Suppressor macrophage (primary cell): Measurements from ENCODE around the gene MRPS27.
A peak's percentile ranks its signal among the peaks of the same experiment; 100 is the strongest.

Experiments used
- DNase-seq, 4 experiments: peaks; one replicate each; pipeline ENCODE4 v3.0.0-alpha.2; 2020 to 2022

MRPS27 gene

DNA sequence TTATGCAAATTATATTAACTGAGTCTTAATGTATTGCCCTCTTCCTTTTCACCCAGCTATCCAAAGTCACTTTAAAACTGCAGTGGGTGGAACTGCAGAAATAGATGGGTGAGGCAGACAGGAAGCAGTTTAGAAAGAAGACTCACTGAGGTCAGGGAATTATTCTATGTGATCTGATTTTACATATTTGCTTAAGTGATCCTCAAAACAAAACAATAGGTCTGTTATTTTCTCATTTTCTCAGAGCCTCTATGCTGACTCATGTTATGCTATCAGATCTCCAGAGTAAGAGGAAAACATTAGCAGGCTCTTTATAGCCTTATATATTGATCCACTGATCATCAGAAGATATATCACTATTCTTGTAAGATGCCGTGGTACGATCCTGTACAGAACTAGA lies 63.5 kb downstream of the MRPS27 start:
- no peak for DNase-seq

DNA sequence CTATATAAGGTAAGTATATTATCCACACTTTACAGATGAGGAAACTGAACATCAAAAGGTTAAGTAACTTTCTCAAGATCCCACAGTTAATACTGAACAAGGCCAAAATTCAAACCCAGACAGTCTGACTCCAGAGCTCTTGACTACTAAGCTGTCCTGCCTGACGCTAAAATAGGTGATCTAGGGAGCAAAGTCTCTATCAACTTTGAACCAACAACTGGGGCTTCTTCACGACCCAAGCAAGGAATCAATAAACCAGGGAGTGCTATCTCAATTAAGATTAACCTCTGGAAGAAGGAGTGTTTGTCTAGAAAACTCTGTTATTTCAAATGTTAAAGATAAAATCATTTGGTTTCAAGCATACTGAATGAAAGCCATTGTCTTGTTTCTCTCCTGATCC lies 64.4 kb downstream of the MRPS27 start:
- DNase-seq = no peak

DNA sequence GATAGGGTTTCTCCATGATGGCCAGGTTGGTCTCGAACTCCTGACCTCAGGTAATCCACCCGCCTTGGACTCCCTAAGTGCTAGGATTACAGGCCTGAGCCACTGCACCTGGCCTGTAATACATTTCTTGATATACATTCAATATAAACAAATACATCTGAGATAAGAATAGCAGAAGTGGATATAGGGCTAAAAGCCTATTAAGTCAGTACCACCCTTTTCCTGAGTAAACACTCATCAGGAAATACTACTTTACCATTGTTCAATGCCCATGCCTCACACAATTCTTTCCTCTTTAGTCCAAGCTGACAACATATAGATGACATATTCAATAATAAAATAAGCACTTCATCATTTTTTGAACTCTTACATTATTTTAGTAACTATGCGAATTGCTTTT lies 64.8 kb downstream of the MRPS27 start:
- DNase-seq = no peak

DNA sequence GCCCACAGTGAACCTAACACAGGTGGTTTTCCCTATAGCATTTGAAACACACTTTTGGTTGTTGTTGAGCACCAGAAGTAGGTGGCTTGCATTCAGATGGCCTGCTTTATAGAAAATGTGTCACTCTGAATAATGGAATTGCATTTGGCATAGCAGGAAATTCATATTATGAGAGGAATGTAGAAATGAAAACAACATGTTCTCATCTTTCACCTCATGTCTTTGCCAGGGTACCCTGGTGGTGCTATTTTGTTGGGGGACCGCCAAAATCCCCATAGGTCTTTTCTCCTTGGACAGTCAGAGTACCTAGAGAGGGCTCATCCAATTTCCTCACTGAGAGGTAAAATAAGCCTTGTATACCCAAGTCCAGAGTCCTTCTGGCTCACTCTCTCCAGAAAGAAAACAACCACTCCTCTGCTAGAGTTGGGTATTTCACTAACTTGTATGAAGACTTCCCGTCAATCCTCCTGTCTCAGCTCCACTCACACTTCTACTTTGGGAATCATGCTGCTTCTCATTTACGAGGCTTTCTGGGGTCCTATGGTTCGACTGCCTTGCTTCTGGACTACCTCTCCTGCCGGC lies 67.4 kb downstream of the MRPS27 start:
- no peak for DNase-seq

DNA sequence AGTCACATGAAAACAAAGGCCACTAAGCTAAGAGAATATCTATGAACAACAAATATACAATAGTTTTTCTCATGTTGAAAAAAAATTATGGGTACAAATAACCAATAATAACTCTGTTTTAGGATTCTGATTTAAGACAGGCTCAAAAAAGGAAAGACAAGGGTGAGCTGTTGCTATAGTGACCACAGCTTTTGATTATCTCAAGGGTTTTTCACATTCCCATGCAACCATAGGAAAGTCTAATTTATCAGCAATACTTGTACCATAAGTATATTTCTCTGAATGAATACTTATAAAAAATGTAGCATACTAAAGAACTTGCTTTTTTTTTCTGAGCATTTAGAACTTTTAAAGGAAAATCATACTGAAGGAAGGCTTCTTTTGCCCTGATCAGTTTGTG lies 68.0 kb downstream of the MRPS27 start:
- DNase-seq = no peak

DNA sequence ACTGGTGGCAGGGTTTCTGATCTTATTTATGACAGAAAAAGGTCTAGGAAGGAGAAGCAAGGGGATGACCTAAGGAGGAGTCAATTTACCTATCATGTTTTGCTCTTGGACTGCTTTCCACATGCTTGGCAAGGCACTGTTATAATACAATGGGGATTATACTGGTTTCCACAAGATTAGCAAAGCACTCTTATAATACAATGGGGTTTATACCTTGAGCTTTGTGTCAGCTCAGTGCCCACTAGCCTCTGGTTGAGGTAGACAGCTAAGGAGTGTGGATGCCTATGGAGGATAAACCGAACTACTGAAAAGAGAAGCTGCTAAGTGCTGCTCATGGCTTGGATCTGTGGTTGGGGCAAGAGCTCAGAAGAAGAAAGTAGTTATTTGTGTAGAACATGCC lies 68.7 kb downstream of the MRPS27 start:
- DNase-seq = no peak

DNA sequence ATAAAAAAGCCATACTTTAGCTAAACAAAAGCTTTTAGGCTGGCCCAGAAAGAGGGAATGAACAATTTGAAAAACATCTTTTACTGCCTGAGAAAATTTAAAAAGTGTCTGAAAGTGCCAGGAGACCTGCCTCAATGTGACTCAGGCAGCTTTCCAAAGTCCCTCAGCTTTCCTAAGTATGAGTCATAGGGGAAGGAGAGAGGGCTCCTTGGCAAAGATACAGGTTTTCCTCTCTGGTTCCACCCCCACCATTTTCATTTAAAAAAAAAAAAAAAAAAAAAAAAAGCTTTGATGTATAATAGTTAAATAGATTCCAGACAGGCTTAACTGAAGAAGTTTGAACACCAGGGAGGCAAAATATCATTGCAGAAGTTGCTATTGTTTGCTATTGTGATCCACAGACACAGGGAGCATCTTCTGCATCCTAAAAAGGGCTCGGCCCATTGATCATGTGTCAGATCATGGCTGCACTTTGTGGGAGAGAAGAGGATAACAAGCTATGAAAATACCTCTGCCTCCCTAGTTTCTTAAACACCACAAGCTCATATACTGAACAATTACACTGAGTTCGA lies 71.5 kb downstream of the MRPS27 start:
- DNase-seq = peak in 1 of 4 experiments; percentile 7

DNA sequence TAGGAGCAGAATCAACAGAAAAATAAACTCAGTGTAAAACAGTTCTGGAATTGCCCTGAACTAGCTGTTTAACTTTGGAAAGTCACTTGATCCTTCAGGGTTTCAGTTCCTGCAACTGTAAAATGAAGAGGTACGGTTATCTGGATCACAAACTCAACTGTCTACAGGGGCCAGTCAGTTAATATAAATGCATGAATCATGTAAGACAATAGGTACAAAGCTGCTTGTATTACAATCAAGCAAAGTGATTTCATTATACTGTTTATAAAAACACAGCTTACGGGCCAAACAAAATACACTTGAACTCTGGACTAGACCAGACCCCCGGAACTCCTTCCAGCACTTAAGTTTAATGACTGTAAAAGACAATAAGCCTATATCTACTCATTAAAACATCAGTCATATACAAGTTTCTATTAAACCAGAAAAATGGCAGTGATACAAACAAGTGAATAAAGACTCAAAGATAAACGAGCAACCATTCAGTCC lies 73.0 kb downstream of the MRPS27 start:
- peak in 1 of 4 experiments; percentile 5 for DNase-seq

DNA sequence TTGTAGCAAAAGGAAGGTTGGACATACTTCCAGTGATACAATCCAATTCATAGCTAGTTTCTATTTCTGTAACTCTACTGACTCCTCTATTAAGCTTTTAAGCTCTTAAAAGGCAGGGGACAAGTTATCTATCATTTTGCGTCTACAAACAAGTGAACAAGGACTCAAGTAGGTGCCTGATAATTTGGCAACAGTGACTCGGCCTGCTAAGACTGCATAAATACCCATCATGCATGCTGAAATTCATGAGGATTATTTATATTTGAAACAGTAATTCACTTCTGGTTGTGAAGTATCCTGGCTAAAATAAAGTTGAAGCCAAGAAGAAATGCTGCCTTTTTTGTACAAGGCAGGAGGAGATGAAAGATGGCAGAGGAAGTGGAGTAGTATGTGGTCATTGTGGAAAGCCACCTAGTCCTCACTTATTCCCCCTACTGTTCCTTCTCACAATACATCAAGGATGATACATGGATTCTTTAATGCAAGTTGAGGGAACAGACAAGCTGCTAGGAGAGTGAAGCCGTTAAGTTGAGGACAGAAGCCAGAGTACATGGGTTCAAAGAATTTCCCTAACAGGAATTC lies 74.0 kb downstream of the MRPS27 start:
- DNase-seq = peak in 2 of 4 experiments; percentile 12 to 32

DNA sequence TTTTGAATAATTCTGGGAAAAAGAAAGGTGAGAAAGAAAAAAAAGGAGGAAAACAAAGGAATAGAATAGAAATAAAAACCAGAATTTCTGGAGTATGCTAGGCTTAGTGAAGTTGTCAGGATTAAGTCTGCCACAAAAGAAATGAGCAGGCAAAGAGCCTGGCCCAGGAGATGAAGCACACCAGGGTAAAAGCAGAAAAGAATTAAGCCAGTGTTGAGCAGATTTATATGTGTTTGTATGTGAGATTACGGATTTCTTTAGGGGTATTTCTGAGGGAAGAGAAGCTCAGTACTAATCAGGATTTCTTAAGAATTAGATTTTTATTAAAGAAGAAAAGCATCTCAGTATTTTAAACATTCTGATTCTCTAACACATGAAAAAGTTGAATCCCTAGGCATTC lies 74.5 kb downstream of the MRPS27 start:
- DNase-seq = no peak

DNA sequence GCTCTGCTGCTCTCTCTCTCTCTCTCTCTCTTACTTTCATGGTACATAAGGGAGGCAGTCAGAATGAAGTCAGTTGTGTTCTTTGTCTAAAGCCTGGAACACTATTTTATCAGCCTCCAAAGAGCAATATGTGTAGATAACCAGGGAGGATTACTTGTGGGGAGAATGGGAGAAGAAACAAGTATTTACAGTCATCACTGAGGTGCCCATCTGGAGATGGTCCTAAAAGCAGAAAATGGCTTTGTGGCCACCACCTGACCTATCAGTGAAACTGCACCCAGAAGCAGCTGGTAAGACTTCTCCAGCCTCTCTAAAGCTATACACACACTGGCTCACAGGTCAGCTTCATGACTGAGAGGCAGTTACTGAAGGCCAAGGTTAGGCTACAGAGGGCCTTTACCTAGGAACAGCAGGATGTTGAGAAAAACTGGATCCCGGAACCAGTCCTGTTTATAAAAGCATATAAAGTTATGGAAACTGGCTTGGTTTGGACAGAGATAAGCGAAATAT lies 75.1 kb downstream of the MRPS27 start:
- DNase-seq = no peak

DNA sequence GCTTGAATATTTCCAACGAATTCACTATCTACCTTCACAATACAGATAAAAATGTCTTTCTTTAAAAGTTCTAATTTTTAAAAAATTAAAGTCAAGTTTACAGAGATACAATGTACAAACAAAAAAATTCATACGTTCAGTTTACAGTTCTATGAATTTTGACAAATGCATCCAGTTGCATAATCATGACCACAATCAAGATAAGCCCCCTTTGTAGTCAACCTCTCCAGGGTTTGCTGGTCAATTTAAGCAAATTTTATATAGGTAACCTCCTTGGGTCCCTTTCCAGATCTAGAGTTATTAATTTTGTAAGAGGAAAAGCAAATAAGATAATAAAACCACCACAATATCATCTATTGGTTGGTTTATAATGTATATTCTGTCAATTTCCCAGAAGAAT lies 76.3 kb downstream of the MRPS27 start:
- no peak for DNase-seq

DNA sequence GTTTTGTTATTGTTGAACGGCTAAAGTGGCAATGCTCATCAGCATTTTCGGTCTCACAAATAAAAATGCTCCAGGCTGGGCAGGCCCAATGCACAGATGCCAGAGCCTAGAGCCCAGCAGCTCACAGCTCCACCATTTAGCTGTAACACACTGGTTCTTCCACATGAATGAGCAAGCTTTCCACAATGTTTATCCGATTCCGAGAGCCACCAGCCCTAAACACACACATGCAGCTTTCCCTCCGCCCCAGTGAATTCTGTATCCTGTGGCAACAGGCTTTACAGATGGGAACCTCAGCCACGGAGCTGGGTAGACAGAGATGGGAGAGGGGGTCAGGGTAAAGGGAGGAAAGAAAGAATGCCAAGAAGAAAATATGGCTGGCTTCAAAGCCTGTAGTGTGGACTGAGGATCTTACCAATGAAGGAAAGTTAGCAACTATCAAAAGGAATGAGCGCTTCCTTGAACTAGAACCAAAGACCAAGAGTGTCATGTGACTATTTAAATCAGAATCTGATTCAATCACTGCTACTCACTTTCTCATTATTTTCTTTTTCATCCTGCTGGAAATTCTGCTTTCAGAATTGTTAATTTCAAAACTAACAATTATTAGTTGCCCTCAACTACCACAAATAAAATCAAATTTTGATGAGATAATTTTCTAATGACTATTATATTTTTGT lies 77.1 kb downstream of the MRPS27 start:
- no peak for DNase-seq

DNA sequence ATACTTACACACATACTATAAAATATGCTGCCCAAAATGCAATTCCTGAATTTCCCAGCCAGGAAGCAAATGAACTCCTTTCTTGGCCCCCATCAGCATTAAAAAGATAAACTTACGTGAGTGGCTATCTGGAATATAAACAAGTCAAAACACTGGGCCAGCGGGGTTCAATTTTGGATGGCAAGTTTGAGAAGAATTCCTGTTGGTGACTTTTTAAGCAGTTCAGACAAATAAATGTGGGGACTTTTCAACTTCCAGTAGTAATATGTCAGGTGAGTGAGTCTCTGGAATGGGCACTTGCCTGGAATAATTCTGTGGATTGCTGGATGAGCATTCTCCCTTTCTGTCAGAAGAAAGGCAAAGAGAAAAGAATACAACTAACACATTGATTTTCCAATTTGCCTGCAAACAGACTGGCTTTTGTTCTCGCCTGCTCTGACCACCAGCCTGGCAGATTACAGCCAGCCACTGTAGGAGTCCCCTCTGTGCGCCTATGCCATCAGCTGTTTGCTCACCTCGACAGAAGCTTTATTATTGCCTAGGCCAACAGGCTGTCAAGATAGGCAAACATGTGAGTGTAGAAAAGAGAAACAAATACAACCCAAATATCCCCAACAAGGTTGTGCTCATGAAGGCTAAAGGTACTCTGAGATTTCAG lies 78.6 kb downstream of the MRPS27 start:
- DNase-seq = no peak

DNA sequence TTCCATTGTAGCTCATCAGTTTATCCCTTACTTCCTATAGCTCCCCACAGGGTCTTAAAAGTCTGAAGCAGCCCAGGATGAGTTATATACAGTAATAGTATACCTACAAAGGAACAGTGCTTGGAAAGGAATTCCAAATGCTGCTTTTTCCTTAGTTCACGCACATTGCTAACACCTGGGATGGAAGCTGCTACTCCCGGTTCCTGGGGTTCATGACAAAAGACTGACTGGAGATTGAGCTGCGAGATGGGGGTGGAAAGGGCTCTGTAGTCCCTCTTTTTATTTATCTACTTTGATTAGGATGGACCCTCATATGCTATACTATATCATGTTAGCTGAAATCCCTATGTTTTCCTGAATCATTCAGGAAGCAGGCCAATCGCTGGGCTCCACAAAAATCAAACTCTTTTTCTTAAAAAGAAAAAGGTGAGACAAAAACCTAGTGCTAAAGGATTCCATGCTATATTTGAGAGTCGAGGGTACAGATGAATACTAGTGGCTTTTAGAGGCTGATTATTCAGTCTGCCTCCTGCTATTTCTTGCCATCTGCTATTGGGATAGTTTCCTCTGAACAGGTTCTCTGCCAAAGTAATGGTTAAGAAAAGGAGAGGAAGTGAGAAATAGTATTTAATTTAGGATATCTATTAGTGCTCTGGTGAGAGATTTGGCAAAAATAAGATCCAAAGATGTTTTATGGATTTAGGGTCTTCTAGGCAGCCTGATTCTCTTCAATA lies 81.2 kb downstream of the MRPS27 start:
- DNase-seq = no peak

DNA sequence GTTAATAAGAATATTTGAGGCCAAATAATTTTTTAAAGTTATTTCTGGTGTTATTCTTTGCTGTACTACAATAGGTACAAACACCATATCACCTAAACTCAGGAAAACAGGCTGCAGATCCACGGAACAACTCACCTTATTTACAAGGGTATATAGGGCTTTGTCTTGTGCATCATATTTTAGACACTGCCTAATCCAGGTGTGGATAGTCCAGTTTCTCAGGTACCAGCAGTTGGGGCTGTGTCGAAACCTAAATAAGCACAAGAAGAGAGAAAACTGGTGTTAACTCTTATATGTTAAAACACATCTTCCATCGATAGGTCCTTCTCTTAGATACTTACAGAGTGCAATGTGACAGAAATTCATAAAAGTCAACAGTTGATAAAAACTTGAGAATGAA lies 82.2 kb downstream of the MRPS27 start:
- DNase-seq = no peak

DNA sequence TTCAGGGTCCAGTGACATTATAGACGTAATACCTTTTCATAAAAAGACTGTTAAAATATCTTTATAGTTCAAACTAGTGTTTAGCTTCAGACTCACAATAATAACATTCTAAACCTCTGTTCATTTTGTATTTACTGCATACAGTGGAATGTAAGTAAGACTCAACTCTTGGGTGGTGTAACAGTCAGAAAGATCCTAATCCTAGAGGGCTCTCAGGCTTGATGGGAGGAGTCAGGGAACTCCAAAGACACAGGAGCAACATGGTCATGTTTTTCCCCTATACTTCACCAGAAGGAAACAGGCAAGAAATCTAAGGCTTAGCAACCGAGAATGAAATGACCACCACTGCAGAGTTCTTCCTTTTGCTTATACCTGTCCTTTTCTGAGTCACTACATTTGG lies 82.6 kb downstream of the MRPS27 start:
- DNase-seq = no peak

DNA sequence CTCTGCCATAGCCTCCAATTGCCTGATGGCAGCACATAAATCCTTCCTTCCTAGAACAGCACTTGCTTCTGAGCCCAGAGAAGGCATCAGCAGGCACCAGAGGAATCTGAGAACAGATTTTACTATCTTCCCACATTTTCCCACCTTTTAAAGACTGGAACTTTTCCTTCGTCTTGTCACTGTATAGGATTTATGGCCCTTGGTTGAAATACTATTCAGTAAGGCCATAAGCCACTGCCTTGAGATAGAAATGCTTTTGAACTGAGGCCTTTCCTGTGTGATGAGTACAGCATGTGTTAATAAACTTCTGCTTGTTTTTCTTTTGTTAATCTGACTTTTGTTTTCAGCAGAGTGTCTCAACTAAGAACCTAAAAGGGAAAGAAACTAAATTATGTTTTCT lies 84.3 kb downstream of the MRPS27 start:
- DNase-seq = no peak

DNA sequence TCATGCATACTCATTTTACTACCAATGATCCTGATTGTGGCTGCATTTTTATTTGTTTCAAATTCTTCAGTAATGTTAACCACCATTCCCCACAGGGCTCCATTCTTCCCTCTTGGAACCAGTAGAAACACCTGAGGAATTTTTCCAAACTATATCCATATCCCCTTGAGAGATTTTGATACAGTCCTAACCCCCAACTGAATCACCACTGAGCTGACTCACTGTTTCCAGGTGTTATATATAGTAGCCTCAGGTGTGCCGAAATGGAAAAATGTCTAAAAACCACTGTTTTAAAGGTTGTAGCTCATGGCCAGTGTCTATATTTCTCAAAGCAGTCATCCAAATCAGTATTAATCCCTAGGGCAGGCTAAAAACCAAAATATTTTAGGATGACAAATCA lies 85.2 kb downstream of the MRPS27 start:
- DNase-seq = no peak

DNA sequence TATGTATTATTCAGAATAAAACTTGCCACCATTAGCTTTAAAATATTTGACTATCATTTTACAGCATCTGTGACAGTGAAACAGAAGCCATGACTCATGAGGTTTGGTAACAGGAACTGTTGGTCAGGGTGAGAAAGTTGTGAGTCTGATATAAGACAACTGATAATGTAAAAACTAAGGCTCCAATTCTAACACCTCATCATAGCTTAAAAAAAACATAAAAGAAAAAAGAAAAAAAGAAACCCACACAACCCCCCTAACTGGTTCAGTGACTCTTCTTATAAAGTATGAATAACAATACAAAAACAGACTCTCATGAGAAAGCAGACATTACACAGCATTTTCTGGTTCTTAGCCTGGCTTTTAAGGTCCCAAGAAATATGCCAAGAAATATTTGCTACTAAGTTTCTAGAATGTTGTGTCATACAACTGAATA lies 85.8 kb downstream of the MRPS27 start:
- DNase-seq = peak in 2 of 4 experiments; percentile 43

DNA sequence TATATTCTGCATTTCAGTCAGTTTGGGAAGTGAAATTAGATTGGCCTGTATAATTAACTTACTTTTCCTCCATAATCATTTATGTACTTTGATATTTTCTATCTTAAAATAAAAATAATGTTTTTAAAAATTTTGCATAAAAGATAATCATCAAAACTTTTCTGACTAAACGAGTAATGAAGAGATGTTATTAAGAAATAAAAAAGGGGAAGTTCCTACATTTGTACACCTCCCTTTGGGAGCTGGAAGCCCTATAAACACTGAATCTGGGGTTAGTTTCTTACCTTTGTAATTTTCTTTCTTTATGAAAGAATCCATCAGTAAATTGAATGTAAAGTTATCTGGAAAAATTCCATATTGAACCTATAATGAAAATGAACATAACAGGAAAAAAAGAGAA lies 86.2 kb downstream of the MRPS27 start:
- DNase-seq = no peak

DNA sequence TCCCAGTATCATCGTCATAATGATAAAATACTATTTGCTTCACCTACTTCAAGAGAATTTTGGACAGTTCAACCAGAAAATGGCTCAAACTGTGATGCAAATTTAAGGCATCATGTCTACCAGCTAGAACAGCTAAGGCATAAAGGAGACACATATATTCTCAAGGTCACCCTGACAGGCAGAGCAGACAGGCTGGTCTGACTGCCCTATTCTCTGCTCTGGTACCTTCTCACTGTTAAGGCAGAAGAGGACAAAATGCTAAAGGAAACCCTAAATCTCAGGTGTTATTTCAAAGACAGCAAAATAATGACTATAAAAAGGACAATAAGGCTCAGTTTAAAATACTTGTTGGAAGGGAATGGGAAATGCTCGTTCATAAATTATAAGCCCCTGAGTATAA lies 87.2 kb downstream of the MRPS27 start:
- no peak for DNase-seq
